Fibroblast of gingiva (primary cell): ENCODE measurements around the gene TRPC6.
"Not testable (repeated sequence)": the region's sequence is repeated elsewhere in the genome, so short reads cannot be mapped to it uniquely, and the experiment has no call there.

Experiments
- DNase-seq: peaks from one replicate; pipeline ENCODE4 v3.0.0-alpha.2; 2011; ENCODE audit warnings: low read depth

The TRPC6 gene

GRCh38 chr11:101521821-101522220 lies 62.0 kb downstream of the TRPC6 start:
- DNase-seq: no peak

GRCh38 chr11:101516546-101516945 lies 67.3 kb downstream of the TRPC6 start:
- DNase-seq: no peak

- DNase-seq: no peak
Measured at GRCh38 chr11:101511065-101511464, 72.7 kb downstream of the TRPC6 start.

GRCh38 chr11:101510591-101510990 lies 73.2 kb downstream of the TRPC6 start:
- DNase-seq: no peak

- DNase-seq: no peak
Measured at GRCh38 chr11:101509922-101510321, 73.9 kb downstream of the TRPC6 start.

- DNase-seq: no peak
Measured at GRCh38 chr11:101508370-101508769, 75.4 kb downstream of the TRPC6 start.

- DNase-seq: peak; percentile 25
Measured at GRCh38 chr11:101498891-101499290, 84.9 kb downstream of the TRPC6 start.

- no peak for DNase-seq
Measured at GRCh38 chr11:101497291-101497690, 86.5 kb downstream of the TRPC6 start.

- peak; percentile 88 for DNase-seq
Measured at GRCh38 chr11:101487775-101488174, 96.0 kb downstream of the TRPC6 start.

- peak; percentile 3 for DNase-seq
Measured at GRCh38 chr11:101482556-101483124, 101.2 kb downstream of the TRPC6 start.

GRCh38 chr11:101478587-101479369 lies 105.0 kb downstream of the TRPC6 start:
- DNase-seq: no peak

GRCh38 chr11:101477926-101478325 lies 105.9 kb downstream of the TRPC6 start:
- no peak for DNase-seq

- DNase-seq: no peak
Measured at GRCh38 chr11:101476191-101476590, 107.6 kb downstream of the TRPC6 start.

- no peak for DNase-seq
Measured at GRCh38 chr11:101475699-101476098, 108.1 kb downstream of the TRPC6 start.

- DNase-seq: no peak
Measured at GRCh38 chr11:101474666-101475065, 109.1 kb downstream of the TRPC6 start.

GRCh38 chr11:101470881-101471520 lies 112.8 kb downstream of the TRPC6 start:
- peak; percentile 4 for DNase-seq

GRCh38 chr11:101470419-101470818 lies 113.4 kb downstream of the TRPC6 start:
- peak; percentile 20 for DNase-seq

- no peak for DNase-seq
Measured at GRCh38 chr11:101466352-101466751, 117.5 kb downstream of the TRPC6 start.

GRCh38 chr11:101464388-101464787 lies 119.4 kb downstream of the TRPC6 start:
- not testable (repeated sequence) for DNase-seq

GRCh38 chr11:101459020-101459419 lies 124.8 kb downstream of the TRPC6 start:
- no peak for DNase-seq

- DNase-seq: no peak
Measured at GRCh38 chr11:101458161-101458560, 125.6 kb downstream of the TRPC6 start.

GRCh38 chr11:101456812-101457211 lies 127.0 kb downstream of the TRPC6 start:
- peak; percentile 26 for DNase-seq

GRCh38 chr11:101453682-101454081 lies 130.1 kb downstream of the TRPC6 start:
- DNase-seq: no peak
